Muscle of arm (tissue), 14 donors: ENCODE results near the gene EXOC4. TPM values are rescaled to one million over a fixed set of nuclear protein-coding genes. Genes with fewer than 3 reads are reported as not detected.
"Not testable (repeated sequence)": the region's sequence is repeated elsewhere in the genome, so short reads cannot be mapped to it uniquely, and the experiment has no call there.

ENCODE experiments used
- DNase-seq: peaks from one replicate; pipeline ENCODE4 v3.0.0-alpha.2; 2013
- long read RNA-seq, 11 donors: transcript quantifications; one replicate each; lab custom pipeline, GENCODE V29; 2026
- polyA plus RNA-seq, 12 donors: library from polyadenylated mRNA; unstranded; fragments of 120-200 nt; gene quantifications; one replicate each; pipeline ENCODE4 v1.2.1, GENCODE V29; 2013; ENCODE audit not compliant: insufficient read length in 12 of 12

The EXOC4 gene
- polyA plus RNA-seq = 10 to 100 TPM in 11 of 12 donors, not detected in 1; 25.2 to 79.1 (median 55.5) TPM
- long read RNA-seq, donor 1, full-length matches to known transcripts = 5 of 11 reads
- long read RNA-seq, donor 1, partial matches to known transcripts = 6 of 11 reads
- long read RNA-seq, donor 1, other reads (novel, unspliced or antisense) = 0 of 11 reads
- long read RNA-seq, donor 2, full-length matches to known transcripts = 7 of 26 reads
- long read RNA-seq, donor 2, partial matches to known transcripts = 19 of 26 reads
- long read RNA-seq, donor 2, other reads (novel, unspliced or antisense) = 0 of 26 reads
- long read RNA-seq, donor 3, full-length matches to known transcripts = 2 of 9 reads
- long read RNA-seq, donor 3, partial matches to known transcripts = 7 of 9 reads
- long read RNA-seq, donor 3, other reads (novel, unspliced or antisense) = 0 of 9 reads
- long read RNA-seq, donor 4, full-length matches to known transcripts = 1 of 1 reads
- long read RNA-seq, donor 4, partial matches to known transcripts = 0 of 1 reads
- long read RNA-seq, donor 4, other reads (novel, unspliced or antisense) = 0 of 1 reads
- long read RNA-seq, donor 5, full-length matches to known transcripts = 3 of 27 reads
- long read RNA-seq, donor 5, partial matches to known transcripts = 24 of 27 reads
- long read RNA-seq, donor 5, other reads (novel, unspliced or antisense) = 0 of 27 reads
- long read RNA-seq, donor 6, full-length matches to known transcripts = 3 of 3 reads
- long read RNA-seq, donor 6, partial matches to known transcripts = 0 of 3 reads
- long read RNA-seq, donor 6, other reads (novel, unspliced or antisense) = 0 of 3 reads
- long read RNA-seq, donor 7, full-length matches to known transcripts = 1 of 1 reads
- long read RNA-seq, donor 7, partial matches to known transcripts = 0 of 1 reads
- long read RNA-seq, donor 7, other reads (novel, unspliced or antisense) = 0 of 1 reads
- long read RNA-seq, donor 8, full-length matches to known transcripts = 6 of 14 reads
- long read RNA-seq, donor 8, partial matches to known transcripts = 8 of 14 reads
- long read RNA-seq, donor 8, other reads (novel, unspliced or antisense) = 0 of 14 reads
- long read RNA-seq, donor 9, full-length matches to known transcripts = 1 of 1 reads
- long read RNA-seq, donor 9, partial matches to known transcripts = 0 of 1 reads
- long read RNA-seq, donor 9, other reads (novel, unspliced or antisense) = 0 of 1 reads
- long read RNA-seq, donor 10, full-length matches to known transcripts = 5 of 19 reads
- long read RNA-seq, donor 10, partial matches to known transcripts = 14 of 19 reads
- long read RNA-seq, donor 10, other reads (novel, unspliced or antisense) = 0 of 19 reads
- long read RNA-seq, donor 11, full-length matches to known transcripts = 8 of 8 reads
- long read RNA-seq, donor 11, partial matches to known transcripts = 0 of 8 reads
- long read RNA-seq, donor 11, other reads (novel, unspliced or antisense) = 0 of 8 reads

GRCh38 chr7:133252858-133253518 lies at the start of gene EXOC4:
TSS of gene EXOC4 (plus strand) at chr7:133253078.
- peak; percentile 99 for DNase-seq

- no peak for DNase-seq
Measured at GRCh38 chr7:133203490-133203889, 49.4 kb upstream of the EXOC4 start.

- DNase-seq = no peak
Measured at GRCh38 chr7:133207687-133208086, 45.2 kb upstream of the EXOC4 start.

- not testable (repeated sequence) for DNase-seq
Measured at GRCh38 chr7:133210817-133211216, 42.1 kb upstream of the EXOC4 start.

- not testable (repeated sequence) for DNase-seq
Measured at GRCh38 chr7:133213772-133214171, 39.1 kb upstream of the EXOC4 start.

- no peak for DNase-seq
Measured at GRCh38 chr7:133217773-133218172, 35.1 kb upstream of the EXOC4 start.

GRCh38 chr7:133230591-133231194 lies 22.2 kb upstream of the EXOC4 start:
- no peak for DNase-seq

GRCh38 chr7:133233142-133233541 lies 19.7 kb upstream of the EXOC4 start:
- DNase-seq = no peak

GRCh38 chr7:133234961-133235875 lies 17.7 kb upstream of the EXOC4 start:
- peak; percentile 27 for DNase-seq

GRCh38 chr7:133237545-133237944 lies 15.3 kb upstream of the EXOC4 start:
- no peak for DNase-seq

- no peak for DNase-seq
Measured at GRCh38 chr7:133240302-133240701, 12.6 kb upstream of the EXOC4 start.

GRCh38 chr7:133246558-133246957 lies 6.3 kb upstream of the EXOC4 start:
- DNase-seq = no peak

- no peak for DNase-seq
Measured at GRCh38 chr7:133248901-133249300, 4.0 kb upstream of the EXOC4 start.

- DNase-seq = no peak
Measured at GRCh38 chr7:133252506-133252857, 396 bp upstream of the EXOC4 start.

GRCh38 chr7:133253519-133253875 lies 619 bp downstream of the EXOC4 start:
- DNase-seq = peak; percentile 20

GRCh38 chr7:133255486-133255885 lies 2.6 kb downstream of the EXOC4 start:
- no peak for DNase-seq

- DNase-seq = no peak
Measured at GRCh38 chr7:133258174-133258573, 5.3 kb downstream of the EXOC4 start.

GRCh38 chr7:133265821-133266220 lies 12.9 kb downstream of the EXOC4 start:
- no peak for DNase-seq

GRCh38 chr7:133268355-133268754 lies 15.5 kb downstream of the EXOC4 start:
- no peak for DNase-seq

GRCh38 chr7:133272336-133272735 lies 19.5 kb downstream of the EXOC4 start:
- DNase-seq = no peak
